HG03521 (cell line): ENCODE measurements around the gene MYD88.

Source experiments
- ATAC-seq: cut with Tn5 transposase; IDR thresholded peaks from one replicate; pipeline ENCODE4 v1.9.1; 2021; ENCODE audit warnings: mild to moderate bottlenecking, moderate library complexity; ENCODE audit not compliant: unreplicated experiment

Gene MYD88

DNA sequence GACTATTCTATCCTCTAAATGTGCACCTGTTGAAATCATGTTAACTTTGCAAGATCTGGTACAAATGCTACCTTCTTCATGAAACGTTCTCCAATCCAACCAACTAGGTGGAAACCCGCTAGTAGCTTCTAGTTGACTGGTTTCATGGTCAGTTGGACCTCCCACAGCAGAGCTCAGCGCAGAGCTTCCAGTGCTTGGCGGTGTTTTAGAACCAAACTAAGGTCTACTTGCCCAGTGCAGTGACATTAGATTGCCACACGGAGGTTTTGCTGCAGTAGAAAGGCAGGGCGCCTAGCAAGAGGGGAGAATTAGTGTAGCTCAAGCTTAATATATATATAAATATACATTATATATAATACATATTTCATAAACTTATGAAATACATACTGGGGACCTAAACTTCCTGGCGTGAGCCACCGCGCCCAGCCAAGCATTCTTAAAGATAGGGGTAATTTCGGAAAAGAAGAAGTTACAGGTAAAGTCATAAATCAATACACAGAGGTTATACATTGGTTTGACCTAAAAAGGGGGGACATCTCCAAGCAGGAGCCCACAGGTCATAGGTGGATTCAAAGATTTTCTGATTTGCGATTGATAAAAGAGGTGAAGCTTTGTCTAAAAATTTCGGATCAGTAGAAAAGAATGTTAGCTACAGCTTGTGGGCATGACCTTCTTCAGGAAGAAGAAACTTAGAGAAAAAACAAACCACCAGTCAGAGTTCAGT is 24.8 kb downstream of the MYD88 start:
- no peak for ATAC-seq

DNA sequence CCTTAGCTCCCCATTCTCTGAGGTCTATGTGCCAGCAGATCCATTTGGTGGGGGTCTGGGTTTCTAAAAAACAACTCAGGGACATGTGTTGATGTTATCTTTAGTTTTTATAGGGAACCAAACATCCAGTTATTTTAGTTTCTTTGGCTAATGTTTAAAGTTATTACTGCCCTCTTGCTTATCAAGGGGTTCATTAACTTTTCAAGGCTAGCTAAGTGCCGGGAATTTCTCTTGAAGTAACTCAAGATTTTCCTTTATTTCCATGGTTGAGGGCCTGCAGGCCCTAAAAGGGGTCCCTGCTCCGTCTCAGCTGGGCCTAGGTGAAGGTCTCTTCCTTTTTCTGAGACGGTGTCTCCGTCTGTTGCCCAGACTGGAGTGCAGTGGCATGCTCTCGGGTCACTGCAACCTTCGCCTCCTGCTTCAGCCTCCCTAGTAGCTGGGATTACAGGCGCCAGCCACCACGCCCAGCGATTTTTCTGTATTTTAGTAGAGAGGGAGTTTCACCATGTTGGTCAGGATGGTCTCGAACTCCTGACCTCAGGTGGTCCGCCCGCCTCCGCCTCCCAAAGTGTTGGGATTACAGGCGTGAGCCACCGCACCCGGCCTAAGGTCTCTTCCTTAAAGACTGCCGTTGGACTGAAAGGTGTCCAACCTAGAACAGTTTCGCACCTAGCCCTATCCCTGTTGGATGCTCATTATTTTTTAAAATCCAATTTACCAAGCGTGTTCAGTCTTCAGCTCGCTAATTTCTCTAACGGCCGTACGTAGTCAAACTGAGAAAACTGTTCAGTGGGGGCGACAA is 25.6 kb downstream of the MYD88 start:
- no peak for ATAC-seq

GRCh38 chr3:38164643-38164951 is 26.1 kb downstream of the MYD88 start:
- ATAC-seq = no peak

GRCh38 chr3:38164952-38165721 is 26.7 kb downstream of the MYD88 start, which contains the start of gene OXSR1:
OXSR1 (plus strand) TSS chr3:38165537; CDS start chr3:38165877, 340 bp downstream.
- peak; percentile 87 for ATAC-seq

- ATAC-seq = no peak
Observed at GRCh38 chr3:38165722-38166387, 27.4 kb downstream of the MYD88 start.

- ATAC-seq = no peak
Observed at GRCh38 chr3:38167591-38167990, 29.1 kb downstream of the MYD88 start.

- no peak for ATAC-seq
Observed at GRCh38 chr3:38168151-38169026, 29.9 kb downstream of the MYD88 start.

GRCh38 chr3:38169027-38169317 is 30.5 kb downstream of the MYD88 start:
- no peak for ATAC-seq

- ATAC-seq = no peak
Observed at GRCh38 chr3:38170722-38171121, 32.3 kb downstream of the MYD88 start.

- no peak for ATAC-seq
Observed at GRCh38 chr3:38171622-38172021, 33.2 kb downstream of the MYD88 start.

GRCh38 chr3:38173834-38174418 is 35.5 kb downstream of the MYD88 start:
- ATAC-seq = no peak

DNA sequence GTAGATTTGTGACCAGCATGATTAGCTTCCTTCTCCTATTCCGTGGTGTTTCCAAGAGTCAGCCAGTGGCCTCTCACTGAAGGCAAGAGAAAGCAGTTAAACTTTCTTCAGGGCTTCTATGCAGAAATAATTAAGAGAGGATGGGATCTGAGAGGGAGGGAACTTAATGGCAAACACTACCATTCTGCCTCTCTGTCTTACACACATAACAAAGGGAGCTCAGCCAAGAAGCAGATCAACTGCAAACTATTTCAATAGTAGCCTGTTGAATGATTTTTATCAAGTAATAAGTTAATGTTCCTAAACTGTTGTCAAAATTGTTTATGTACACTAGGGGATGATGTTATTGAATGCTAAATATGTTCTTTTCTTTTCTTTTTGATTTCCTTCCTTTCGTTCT is 38.7 kb downstream of the MYD88 start:
- no peak for ATAC-seq

GRCh38 chr3:38186781-38187180 is 48.3 kb downstream of the MYD88 start:
- ATAC-seq = no peak

GRCh38 chr3:38190481-38190881 is 52.0 kb downstream of the MYD88 start:
- no peak for ATAC-seq
